OCI-LY1 (cell line): ENCODE measurements around the gene RAD51B.

Source experiments
- H2AFZ ChIP-seq: fragments of 200-600 bp; sonication (generic), shearing (Covaris generic); 2 replicates; pipeline ENCODE4 v1.6.0; 2014; ENCODE audit warnings: antibody characterized with exemption, mild to moderate bottlenecking, low read length
- H3F3A ChIP-seq: fragments of 200-600 bp; sonication (generic), shearing (Covaris generic); 2 replicates; pipeline ENCODE4 v1.6.0; 2014; ENCODE audit warnings: mild to moderate bottlenecking, antibody characterized with exemption, low read length, moderate library complexity; ENCODE audit not compliant: insufficient read depth
- H3K27ac ChIP-seq: fragments of 200-600 bp; sonication (generic); 2 replicates; pipeline ENCODE4 v1.5.1; 2014; ENCODE audit warnings: low read length, mixed run types, mild to moderate bottlenecking, low read depth; ENCODE audit not compliant: poor library complexity, severe bottlenecking
- H3K27me3 ChIP-seq: fragments of 200-600 bp; sonication (generic); 2 replicates; pipeline ENCODE4 v1.6.0; 2014; ENCODE audit warnings: antibody characterized with exemption, mild to moderate bottlenecking, low read length, moderate library complexity; ENCODE audit not compliant: insufficient read depth
- H3K36me3 ChIP-seq: fragments of 200-600 bp; sonication (generic); 2 replicates; pipeline ENCODE4 v1.6.1; 2014; ENCODE audit warnings: mild to moderate bottlenecking, antibody characterized with exemption, low read length, moderate library complexity, mixed read lengths; ENCODE audit not compliant: insufficient read depth
- H3K4me1 ChIP-seq: fragments of 200-600 bp; sonication (generic); 2 replicates; pipeline ENCODE4 v1.5.1; 2014; ENCODE audit warnings: mild to moderate bottlenecking, low read length, moderate library complexity; ENCODE audit not compliant: insufficient read depth, severe bottlenecking
- H3K4me2 ChIP-seq: fragments of 200-600 bp; sonication (generic), shearing (Covaris generic); 2 replicates; pipeline ENCODE4 v1.6.1; 2014; ENCODE audit warnings: low read length
- H3K4me3 ChIP-seq: fragments of 200-600 bp; sonication (generic); 2 replicates; pipeline ENCODE4 v1.5.1; 2014; ENCODE audit warnings: low read length, low read depth, mild to moderate bottlenecking, mixed read lengths; ENCODE audit not compliant: poor library complexity, severe bottlenecking
- H3K79me2 ChIP-seq: fragments of 200-600 bp; shearing (Covaris generic); 2 replicates; pipeline ENCODE4 v1.6.1; 2016; ENCODE audit warnings: mixed run types, low read length, mixed read lengths; ENCODE audit not compliant: insufficient read depth
- H3K9ac ChIP-seq: fragments of 200-600 bp; sonication (generic), shearing (Covaris generic); 2 replicates; pipeline ENCODE4 v1.6.1; 2014; ENCODE audit warnings: mild to moderate bottlenecking, low read length, mixed read lengths
- H3K9me2 ChIP-seq: fragments of 200-600 bp; sonication (generic), shearing (Covaris generic); 2 replicates; pipeline ENCODE4 v1.6.1; 2014; ENCODE audit warnings: low read depth, mild to moderate bottlenecking, low read length, mixed read lengths
- H3K9me3 ChIP-seq: fragments of 200-600 bp; shearing (Covaris generic); 2 replicates; pipeline ENCODE4 v1.6.1; 2014; ENCODE audit warnings: low read length, mixed read lengths
- H4K20me1 ChIP-seq: fragments of 200-600 bp; sonication (generic), shearing (Covaris generic); 2 replicates; pipeline ENCODE4 v1.6.0; 2016; ENCODE audit warnings: mild to moderate bottlenecking, low read length; ENCODE audit not compliant: insufficient read depth
- EZH2 ChIP-seq: fragments of 200-600 bp; sonication (generic), shearing (Covaris generic); IDR thresholded peaks from 2 replicates; pipeline ENCODE4 v1.8.0; 2017; ENCODE audit warnings: borderline replicate concordance, mixed run types, mild to moderate bottlenecking, antibody characterized with exemption, low read length, moderate library complexity, mixed read lengths
- TF ChIP-seq, protein P1 (sequence below): fragments of 200-600 bp; sonication (generic), shearing (Covaris generic); IDR thresholded peaks from 2 replicates; pipeline ENCODE4 v1.5.1; 2017; ENCODE audit warnings: mild to moderate bottlenecking, antibody characterized with exemption, low read length, moderate library complexity, mixed read lengths

RAD51B gene

DNA sequence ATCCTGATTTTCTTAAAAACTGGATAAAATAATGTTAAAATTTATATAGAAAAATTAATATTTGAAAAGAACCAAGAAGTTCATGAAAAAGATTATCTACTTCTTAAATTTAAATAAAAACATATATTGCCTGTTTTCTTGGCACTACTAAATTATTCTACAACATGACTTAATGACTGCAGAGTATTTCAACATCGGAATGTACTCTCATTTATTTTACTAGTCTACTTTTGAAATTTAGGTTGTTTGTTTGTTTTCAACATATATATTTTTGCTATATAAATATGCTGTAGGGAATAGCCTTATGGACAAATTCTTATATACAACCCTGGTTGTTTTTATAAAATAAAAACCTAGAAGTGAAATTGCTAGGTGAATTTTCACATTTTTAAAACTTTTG, 231.6 kb downstream of the RAD51B start:
- TF ChIP-seq, protein P1, sequence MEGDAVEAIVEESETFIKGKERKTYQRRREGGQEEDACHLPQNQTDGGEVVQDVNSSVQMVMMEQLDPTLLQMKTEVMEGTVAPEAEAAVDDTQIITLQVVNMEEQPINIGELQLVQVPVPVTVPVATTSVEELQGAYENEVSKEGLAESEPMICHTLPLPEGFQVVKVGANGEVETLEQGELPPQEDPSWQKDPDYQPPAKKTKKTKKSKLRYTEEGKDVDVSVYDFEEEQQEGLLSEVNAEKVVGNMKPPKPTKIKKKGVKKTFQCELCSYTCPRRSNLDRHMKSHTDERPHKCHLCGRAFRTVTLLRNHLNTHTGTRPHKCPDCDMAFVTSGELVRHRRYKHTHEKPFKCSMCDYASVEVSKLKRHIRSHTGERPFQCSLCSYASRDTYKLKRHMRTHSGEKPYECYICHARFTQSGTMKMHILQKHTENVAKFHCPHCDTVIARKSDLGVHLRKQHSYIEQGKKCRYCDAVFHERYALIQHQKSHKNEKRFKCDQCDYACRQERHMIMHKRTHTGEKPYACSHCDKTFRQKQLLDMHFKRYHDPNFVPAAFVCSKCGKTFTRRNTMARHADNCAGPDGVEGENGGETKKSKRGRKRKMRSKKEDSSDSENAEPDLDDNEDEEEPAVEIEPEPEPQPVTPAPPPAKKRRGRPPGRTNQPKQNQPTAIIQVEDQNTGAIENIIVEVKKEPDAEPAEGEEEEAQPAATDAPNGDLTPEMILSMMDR: no peak
- TF ChIP-seq EZH2: no peak

DNA sequence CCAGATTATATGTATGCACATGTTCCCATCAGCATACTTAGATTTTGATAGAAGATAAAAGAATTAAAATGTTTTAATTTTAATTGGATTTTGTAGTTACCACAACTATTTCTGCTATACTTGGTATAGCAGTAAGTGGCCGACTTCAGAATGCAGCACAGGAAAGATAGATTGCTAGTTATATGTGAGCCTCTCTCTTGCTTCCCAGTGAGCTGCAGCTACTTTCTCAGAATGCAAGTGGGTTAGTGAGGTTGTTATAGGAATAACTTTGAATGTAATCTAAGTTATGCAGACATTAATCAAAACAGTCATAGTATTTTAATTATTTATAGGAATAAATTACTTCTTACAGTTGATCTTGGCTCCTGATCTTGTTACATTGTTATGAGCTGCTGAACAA, 240.6 kb downstream of the RAD51B start:
- TF ChIP-seq EZH2: no peak
- TF ChIP-seq, protein P1: no peak
- Histone ChIP-seq H3K36me3 (no peaks in the 10 kb centered on the region), H3K27me3 (no peaks in the 10 kb centered on the region), H3F3A (0 out of 2 replicates have a peak, but pooled peaks cover 3% of the 10 kb centered on the region), H3K4me3 (no peak overlapping the region), H3K27ac (no peak overlapping the region), H3K9ac (no peak overlapping the region), H3K9me2 (no peaks in the 10 kb centered on the region), H3K79me2 (no peaks in the 10 kb centered on the region), H3K9me3 (no peaks in the 10 kb centered on the region), H2AFZ (no peak overlapping the region), H3K4me1 (no peaks in the 10 kb centered on the region), H3K4me2 (no peak overlapping the region), H4K20me1 (no peaks in the 10 kb centered on the region)

More for the DNA sequence above, 231.6 kb downstream of the RAD51B start:
- Histone ChIP-seq H3K27me3 (no peaks in the 10 kb centered on the region), H3K4me2 (no peak overlapping the region), H4K20me1 (no peaks in the 10 kb centered on the region), H3K27ac (no peak overlapping the region), H2AFZ (no peak overlapping the region), H3K9ac (no peak overlapping the region), H3K79me2 (no peaks in the 10 kb centered on the region), H3K4me1 (no peaks in the 10 kb centered on the region), H3K9me2 (no peaks in the 10 kb centered on the region), H3K36me3 (no peaks in the 10 kb centered on the region), H3F3A (no peaks in the 10 kb centered on the region), H3K4me3 (no peak overlapping the region), H3K9me3 (no peaks in the 10 kb centered on the region)

DNA sequence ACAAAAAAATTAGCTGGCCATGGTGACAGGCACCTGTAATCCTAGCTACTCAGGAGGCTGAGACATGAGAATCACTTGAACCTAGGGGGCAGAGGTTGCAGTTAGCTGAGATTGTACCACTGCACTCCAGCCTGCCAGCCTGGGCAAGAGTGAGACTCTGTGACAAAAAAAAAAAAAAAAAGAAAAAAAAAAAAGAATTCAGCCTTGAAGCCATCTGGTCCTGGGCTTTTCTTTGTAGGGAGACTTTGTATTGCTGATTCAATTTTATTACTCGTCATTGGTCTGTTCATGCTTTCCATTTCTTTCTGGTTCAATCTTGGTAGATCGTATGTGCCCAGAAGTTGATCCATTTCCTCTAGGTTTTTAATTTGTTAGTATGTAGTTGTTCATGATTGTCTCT, 243.1 kb downstream of the RAD51B start:
- Histone ChIP-seq H3K36me3 (no peaks in the 10 kb centered on the region), H3K27me3 (no peaks in the 10 kb centered on the region), H3F3A (0 out of 2 replicates have a peak, but pooled peaks cover 3% of the 10 kb centered on the region), H3K27ac (no peak overlapping the region), H3K79me2 (no peaks in the 10 kb centered on the region), H3K9me2 (no peaks in the 10 kb centered on the region), H2AFZ (no peak overlapping the region), H3K4me1 (no peaks in the 10 kb centered on the region), H3K4me2 (no peak overlapping the region), H3K9me3 (no peaks in the 10 kb centered on the region), H4K20me1 (no peaks in the 10 kb centered on the region), H3K4me3 (no peak overlapping the region), H3K9ac (no peak overlapping the region)
- TF ChIP-seq EZH2: no peak
- TF ChIP-seq, protein P1: no peak
